ENCODE data around the gene RAVER1.

- TF ChIP-seq CTCF (IDR thresholded peaks at IDR 0.05), result no peak
- TF ChIP-seq POLR2A (IDR thresholded peaks at IDR 0.05), result no peak
- TF ChIP-seq EP300 (IDR thresholded peaks at IDR 0.05), result no peak
These were observed 48.4 kb downstream of the RAVER1 start for GRCh38 chr19:10284960-10285278.
